ENCODE results near the gene FNDC10. TPM values are rescaled to one million over a fixed set of nuclear protein-coding genes. Genes with fewer than 3 reads are reported as not detected.

FNDC10 gene
- total and polyA plus RNA-seq, 9 of the 15 experiments (the other 6 are each of a cell fraction or from before 2014, with no cell fraction given), result 0.08 to 6.3 (median 1.6) TPM

GRCh38 chr1:1573843-1574720 lies 25.9 kb downstream of the FNDC10 start (continued):
- TF ChIP-seq ZNF707 (CRISPR knock-in tag; conservative IDR thresholded peaks at IDR 0.05) (no peak), DMBX1 (CRISPR knock-in tag; IDR thresholded peaks at IDR 0.05; ENCODE audit: borderline replicate concordance) (no peak; the same call in 1 of the 2 replicates), SRSF1 (IDR thresholded peaks at IDR 0.05; ENCODE audit: low read depth, low read length) (peak; percentile 88), SMAD1 (IDR thresholded peaks at IDR 0.05; ENCODE audit: low read depth, low read length, partially characterized antibody) (peak; percentile 53), MTA1 (IDR thresholded peaks at IDR 0.05; ENCODE audit: borderline replicate concordance) (no peak), CCNT2 (IDR thresholded peaks at IDR 0.05; ENCODE audit: borderline replicate concordance, extremely low read depth, insufficient read length, low read depth, low read length) (no peak), ZNF408 (CRISPR knock-in tag; IDR thresholded peaks at IDR 0.05; ENCODE audit: low read depth) (no peak), MAFK (IDR thresholded peaks at IDR 0.05; ENCODE audit: low read length) (no peak), HMBOX1 (IDR thresholded peaks at IDR 0.05) (peak; percentile 36; the same call in 1 of the 2 replicates), NCOA1 (IDR thresholded peaks at IDR 0.05; ENCODE audit: low read depth) (no peak; the same call in 1 of the 2 replicates), RBM39 (optimal IDR thresholded peaks at IDR 0.05; ENCODE audit: low read depth, low read length) (no peak), ARID4B (CRISPR knock-in tag; IDR thresholded peaks at IDR 0.05) (peak; percentile 37; the same call in 1 of the 2 replicates), SETDB1 (IDR thresholded peaks at IDR 0.05; ENCODE audit: low read length) (no peak), KAT7 (CRISPR knock-in tag; IDR thresholded peaks at IDR 0.05; ENCODE audit: borderline replicate concordance) (no peak), PHF20 (IDR thresholded peaks at IDR 0.05; ENCODE audit: partially characterized antibody) (peak; percentile 68), BCLAF1 (IDR thresholded peaks at IDR 0.05; ENCODE audit: borderline replicate concordance in 1 of 2, control insufficient read depth in 1 of 2, low read depth in 2 of 2, low read length in 1 of 2) (no peak), TAF1 (IDR thresholded peaks at IDR 0.05; ENCODE audit: control insufficient read depth, extremely low read depth, insufficient read depth, low read length, severe bottlenecking) (no peak), MED1 (CRISPR knock-in tag; IDR thresholded peaks at IDR 0.05; ENCODE audit: borderline replicate concordance) (no peak), BACH1 (tag; IDR thresholded peaks at IDR 0.05) (no peak)

Data from K562 (cell line).